ENCODE data around the gene SLC9A3. TPM values are rescaled to one million over a fixed set of nuclear protein-coding genes. Genes with fewer than 3 reads are reported as not detected.
A peak's percentile ranks its signal among the peaks of the same experiment; 100 is the strongest.

The SLC9A3 gene
- total and polyA plus RNA-seq, 2 of the 13 experiments (the other 11 are each of a cell fraction or from before 2014, with no cell fraction given) = 1.5 to 1.8 TPM

DNA sequence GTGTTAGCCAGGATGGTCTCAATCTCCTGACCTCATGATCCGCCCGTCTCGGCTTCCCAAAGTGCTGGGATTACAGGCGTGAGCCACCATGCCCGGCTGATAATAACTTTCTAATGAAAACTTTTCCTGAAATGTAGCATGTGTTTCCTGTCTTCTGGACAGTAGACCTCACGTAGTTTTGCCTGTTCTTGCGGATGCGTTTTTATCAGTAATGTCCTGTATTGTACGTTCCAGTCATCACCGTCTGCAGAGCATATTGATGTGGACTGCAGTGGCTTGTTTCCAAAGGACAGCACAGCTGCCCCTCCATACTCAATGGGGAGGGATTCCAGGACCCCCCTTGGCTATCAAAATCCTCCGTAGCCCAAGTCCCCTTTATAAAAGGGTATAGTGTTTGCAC is 68.4 kb downstream of the SLC9A3 start (continued):
- TF ChIP-seq, protein P1, sequence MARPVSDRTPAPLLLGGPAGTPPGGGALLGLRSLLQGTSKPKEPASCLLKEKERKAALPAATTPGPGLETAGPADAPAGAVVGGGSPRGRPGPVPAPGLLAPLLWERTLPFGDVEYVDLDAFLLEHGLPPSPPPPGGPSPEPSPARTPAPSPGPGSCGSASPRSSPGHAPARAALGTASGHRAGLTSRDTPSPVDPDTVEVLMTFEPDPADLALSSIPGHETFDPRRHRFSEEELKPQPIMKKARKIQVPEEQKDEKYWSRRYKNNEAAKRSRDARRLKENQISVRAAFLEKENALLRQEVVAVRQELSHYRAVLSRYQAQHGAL (CRISPR knock-in tag; IDR thresholded peaks at IDR 0.05; ENCODE audit: not compliant biosample characterization) = no peak
- no peak for TF ChIP-seq PHF21A (CRISPR knock-in tag; IDR thresholded peaks at IDR 0.05)
- TF ChIP-seq, protein P2, sequence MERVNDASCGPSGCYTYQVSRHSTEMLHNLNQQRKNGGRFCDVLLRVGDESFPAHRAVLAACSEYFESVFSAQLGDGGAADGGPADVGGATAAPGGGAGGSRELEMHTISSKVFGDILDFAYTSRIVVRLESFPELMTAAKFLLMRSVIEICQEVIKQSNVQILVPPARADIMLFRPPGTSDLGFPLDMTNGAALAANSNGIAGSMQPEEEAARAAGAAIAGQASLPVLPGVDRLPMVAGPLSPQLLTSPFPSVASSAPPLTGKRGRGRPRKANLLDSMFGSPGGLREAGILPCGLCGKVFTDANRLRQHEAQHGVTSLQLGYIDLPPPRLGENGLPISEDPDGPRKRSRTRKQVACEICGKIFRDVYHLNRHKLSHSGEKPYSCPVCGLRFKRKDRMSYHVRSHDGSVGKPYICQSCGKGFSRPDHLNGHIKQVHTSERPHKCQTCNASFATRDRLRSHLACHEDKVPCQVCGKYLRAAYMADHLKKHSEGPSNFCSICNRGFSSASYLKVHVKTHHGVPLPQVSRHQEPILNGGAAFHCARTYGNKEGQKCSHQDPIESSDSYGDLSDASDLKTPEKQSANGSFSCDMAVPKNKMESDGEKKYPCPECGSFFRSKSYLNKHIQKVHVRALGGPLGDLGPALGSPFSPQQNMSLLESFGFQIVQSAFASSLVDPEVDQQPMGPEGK (CRISPR knock-in tag; IDR thresholded peaks at IDR 0.05) = no peak
- no peak for TF ChIP-seq MAFF (IDR thresholded peaks at IDR 0.05; ENCODE audit: low read depth, low read length)
- no peak for TF ChIP-seq ZNF326 (CRISPR knock-in tag; IDR thresholded peaks at IDR 0.05; ENCODE audit: borderline replicate concordance)
- TF ChIP-seq NONO (IDR thresholded peaks at IDR 0.05) = no peak
- TF ChIP-seq NONO (CRISPR knock-in tag; conservative IDR thresholded peaks at IDR 0.05) = no peak
- TF ChIP-seq, protein P3, sequence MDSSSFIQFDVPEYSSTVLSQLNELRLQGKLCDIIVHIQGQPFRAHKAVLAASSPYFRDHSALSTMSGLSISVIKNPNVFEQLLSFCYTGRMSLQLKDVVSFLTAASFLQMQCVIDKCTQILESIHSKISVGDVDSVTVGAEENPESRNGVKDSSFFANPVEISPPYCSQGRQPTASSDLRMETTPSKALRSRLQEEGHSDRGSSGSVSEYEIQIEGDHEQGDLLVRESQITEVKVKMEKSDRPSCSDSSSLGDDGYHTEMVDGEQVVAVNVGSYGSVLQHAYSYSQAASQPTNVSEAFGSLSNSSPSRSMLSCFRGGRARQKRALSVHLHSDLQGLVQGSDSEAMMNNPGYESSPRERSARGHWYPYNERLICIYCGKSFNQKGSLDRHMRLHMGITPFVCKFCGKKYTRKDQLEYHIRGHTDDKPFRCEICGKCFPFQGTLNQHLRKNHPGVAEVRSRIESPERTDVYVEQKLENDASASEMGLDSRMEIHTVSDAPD (CRISPR knock-in tag; IDR thresholded peaks at IDR 0.05) = no peak

DNA sequence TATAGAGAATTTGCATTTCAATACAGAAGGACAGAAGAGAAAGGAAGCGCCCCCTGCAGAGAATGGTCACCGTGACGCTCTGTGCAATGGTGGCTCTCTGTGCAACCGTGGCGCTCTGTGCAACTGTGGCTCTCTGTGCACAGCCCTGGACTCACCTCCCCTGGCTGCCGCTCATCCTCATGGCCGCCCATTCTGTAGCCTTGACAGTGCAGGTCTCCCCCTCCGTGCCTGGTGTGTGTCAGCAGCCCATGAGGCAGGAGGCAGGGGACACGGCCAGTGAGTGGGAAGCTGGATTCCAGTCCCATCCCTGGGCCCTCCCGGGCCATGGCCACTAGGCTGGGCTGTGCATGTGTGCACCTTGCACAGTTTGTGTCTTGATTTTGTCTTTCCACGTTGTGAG is 69.3 kb downstream of the SLC9A3 start:
- no peak overlapping the region for H3K9ac ChIP-seq (ENCODE audit: insufficient read depth, low read depth, low read length)
- no peak overlapping the region for H3K4me3 ChIP-seq (replicated peaks in 1 of 3; ENCODE audit: insufficient read depth in 1 of 3, low read depth in 2 of 3, low read length in 3 of 3)
- 0 out of 2 replicates have a peak, but pooled peaks cover 3% of the 10 kb centered on the region for H4K20me1 ChIP-seq (ENCODE audit: insufficient read depth, low read length)
- POLR2A ChIA-PET = no interaction called here
- 96% methylated on average over 8 of the region's 11 CpGs for WGBS (ENCODE audit: low lambda C conversion rate)
- intact Hi-C loops (cut with micrococcal nuclease; ENCODE audit: unreplicated experiment) (no loop called here), in situ Hi-C loops (cut with HindIII; ENCODE audit: extremely low pct_ligation_motif_present, low pct_unique_long_range_greater_than_20kb) (no loop called here)
- no peak overlapping the region for H3K27ac ChIP-seq (ENCODE audit: extremely low read length, insufficient read depth, low read length)
- no peak overlapping the region for H3K4me2 ChIP-seq (ENCODE audit: low read depth, low read length)
- no peaks in the 10 kb centered on the region for H3K27me3 ChIP-seq (ENCODE audit: control insufficient read depth in 1 of 2, insufficient read depth in 2 of 2, low read length in 2 of 2)
- DNase-seq (ENCODE audit: low spot score) (no peak), ATAC-seq (peak; percentile 40), FAIRE-seq (no peak)
- peaks cover 34 to 81% of the 10 kb centered on the region in 2 experiments; a peak in 4 of 5 replicates for H3K36me3 ChIP-seq (replicated peaks in 1 of 2; ENCODE audit: control insufficient read depth in 1 of 2, insufficient read depth in 2 of 2, low read length in 2 of 2)
- CTCF ChIA-PET (ENCODE audit: low intra/inter-chr PET ratio, low total read pairs) = no interaction called here
- no TSS peak for BruUV-seq (replicated peaks)
- H2AFZ ChIP-seq (ENCODE audit: low read length) = no peak overlapping the region
- TF ChIP-seq MAFK (conservative IDR thresholded peaks at IDR 0.05 in 1 of 2, IDR thresholded peaks at IDR 0.05 in 1 of 2; ENCODE audit: low read length in 2 of 2) = no peak
- TF ChIP-seq, protein P4, sequence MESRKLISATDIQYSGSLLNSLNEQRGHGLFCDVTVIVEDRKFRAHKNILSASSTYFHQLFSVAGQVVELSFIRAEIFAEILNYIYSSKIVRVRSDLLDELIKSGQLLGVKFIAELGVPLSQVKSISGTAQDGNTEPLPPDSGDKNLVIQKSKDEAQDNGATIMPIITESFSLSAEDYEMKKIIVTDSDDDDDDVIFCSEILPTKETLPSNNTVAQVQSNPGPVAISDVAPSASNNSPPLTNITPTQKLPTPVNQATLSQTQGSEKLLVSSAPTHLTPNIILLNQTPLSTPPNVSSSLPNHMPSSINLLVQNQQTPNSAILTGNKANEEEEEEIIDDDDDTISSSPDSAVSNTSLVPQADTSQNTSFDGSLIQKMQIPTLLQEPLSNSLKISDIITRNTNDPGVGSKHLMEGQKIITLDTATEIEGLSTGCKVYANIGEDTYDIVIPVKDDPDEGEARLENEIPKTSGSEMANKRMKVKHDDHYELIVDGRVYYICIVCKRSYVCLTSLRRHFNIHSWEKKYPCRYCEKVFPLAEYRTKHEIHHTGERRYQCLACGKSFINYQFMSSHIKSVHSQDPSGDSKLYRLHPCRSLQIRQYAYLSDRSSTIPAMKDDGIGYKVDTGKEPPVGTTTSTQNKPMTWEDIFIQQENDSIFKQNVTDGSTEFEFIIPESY (CRISPR knock-in tag; IDR thresholded peaks at IDR 0.05) = 0 out of 2 replicates have a peak, but pooled peaks have one; percentile 51
- no peaks in the 10 kb centered on the region for H3K4me1 ChIP-seq (ENCODE audit: insufficient read depth, low read length)
- H3K9me3 ChIP-seq (ENCODE audit: low read length) = peaks cover 6% of the 10 kb centered on the region; the same call in 1 of the 2 replicates
- H3K79me2 ChIP-seq (ENCODE audit: insufficient read depth, low read length) = no peaks in the 10 kb centered on the region

Measured in HepG2 (cell line).